HFFc6 (cell line): ENCODE results near the gene SLC26A6. TPM values are rescaled to one million over a fixed set of nuclear protein-coding genes. Genes with fewer than 3 reads are reported as not detected.

Experiments
- DNase-seq: peaks from one replicate; pipeline ENCODE4 v3.0.0-alpha.2; 2018
- H3K27ac Mint-ChIP-seq: 2 replicates; pipeline ENCODE4 v1.8.0; 2020; ENCODE audit warnings: mild to moderate bottlenecking, mixed read lengths
- H3K27me3 Mint-ChIP-seq: 2 replicates; pipeline ENCODE4 v1.8.0; 2021; ENCODE audit warnings: mild to moderate bottlenecking, moderate library complexity, mixed read lengths; ENCODE audit not compliant: insufficient read depth
- H3K36me3 Mint-ChIP-seq: 2 replicates; pipeline ENCODE4 v1.8.0; 2021; ENCODE audit warnings: low read depth, mixed read lengths
- H3K4me1 Mint-ChIP-seq: 2 replicates; pipeline ENCODE4 v1.8.0; 2020; ENCODE audit warnings: low read depth, mixed read lengths
- H3K4me3 Mint-ChIP-seq: 2 replicates; pipeline ENCODE4 v1.8.0; 2020; ENCODE audit warnings: mild to moderate bottlenecking, moderate library complexity, mixed read lengths
- H3K9me3 Mint-ChIP-seq: 2 replicates; pipeline ENCODE4 v1.8.0; 2020; ENCODE audit warnings: mild to moderate bottlenecking, mixed read lengths
- CTCF ChIP-seq: fragments of 200-600 bp; sonication (generic); IDR thresholded peaks from 2 replicates; pipeline ENCODE4 v1.5.0; 2021; ENCODE audit warnings: antibody characterized with exemption, mild to moderate bottlenecking
- total RNA-seq, 6 experiments: library from RNA; stranded (reverse); fragmentation: NEBNext Ultra II Directional; extraction: Animal tissue kit (Norgen Biotek cat#: 25700); gene quantifications; 2 replicates in 1 of 6; 3 replicates in 5 of 6; pipeline ENCODE4 v1.2.3, GENCODE V29; 2021

The SLC26A6 gene
- total RNA-seq, 6 experiments from 2014 or later, result 15.1 to 19.6 (median 17.5) TPM

GRCh38 chr3:48650723-48651122 lies 15.5 kb upstream of the SLC26A6 start:
- Mint-ChIP-seq H3K4me1 (no peaks in the 10 kb centered on the region), H3K27ac (no peak overlapping the region), H3K4me3 (no peak overlapping the region), H3K9me3 (no peaks in the 10 kb centered on the region), H3K27me3 (peaks cover 4% of the 10 kb centered on the region), H3K36me3 (no peaks in the 10 kb centered on the region)
- DNase-seq, result no peak
- TF ChIP-seq CTCF, result no peak

DNA sequence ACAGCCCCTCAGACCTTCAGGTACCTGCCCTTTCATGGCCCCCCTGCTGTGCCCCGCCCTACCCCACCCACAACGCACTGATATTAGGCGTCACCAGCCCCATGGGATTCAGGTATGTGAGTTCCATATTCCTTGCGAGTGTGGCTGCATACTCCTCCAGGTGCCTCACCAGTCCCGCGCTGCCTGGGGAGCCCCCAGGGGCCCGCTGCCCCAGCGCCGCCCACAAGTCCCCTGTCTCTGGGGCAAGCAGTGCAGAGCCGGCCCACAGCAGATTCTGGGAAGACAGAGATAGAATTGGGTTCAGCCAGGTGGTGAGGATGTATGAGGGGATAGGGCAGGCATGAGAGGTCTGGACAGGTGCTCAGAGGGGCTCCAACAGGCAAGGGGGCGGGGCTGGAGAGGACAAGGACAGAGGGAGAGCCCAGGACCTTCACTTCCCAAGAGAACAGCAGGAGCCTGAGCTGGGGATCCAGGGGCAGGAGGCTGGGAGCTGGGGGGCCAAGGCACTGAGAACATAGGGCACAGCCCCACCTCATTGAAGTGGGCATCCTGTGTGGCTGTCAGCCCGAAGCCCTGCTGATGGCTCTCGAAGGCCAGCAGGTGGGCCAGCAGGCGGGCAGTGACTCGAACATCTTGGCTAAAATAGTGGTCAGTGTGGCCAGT lies 13.1 kb upstream of the SLC26A6 start:
- TF ChIP-seq CTCF, result no peak
- Mint-ChIP-seq H3K36me3 (no peaks in the 10 kb centered on the region), H3K4me1 (no peaks in the 10 kb centered on the region), H3K27ac (no peak overlapping the region), H3K9me3 (no peaks in the 10 kb centered on the region), H3K27me3 (peaks cover 7% of the 10 kb centered on the region), H3K4me3 (no peak overlapping the region)
- no peak for DNase-seq

GRCh38 chr3:48647714-48648113 lies 12.5 kb upstream of the SLC26A6 start:
- peaks cover 8% of the 10 kb centered on the region for H3K27me3 Mint-ChIP-seq
- TF ChIP-seq CTCF, result no peak
- no peak for DNase-seq

DNA sequence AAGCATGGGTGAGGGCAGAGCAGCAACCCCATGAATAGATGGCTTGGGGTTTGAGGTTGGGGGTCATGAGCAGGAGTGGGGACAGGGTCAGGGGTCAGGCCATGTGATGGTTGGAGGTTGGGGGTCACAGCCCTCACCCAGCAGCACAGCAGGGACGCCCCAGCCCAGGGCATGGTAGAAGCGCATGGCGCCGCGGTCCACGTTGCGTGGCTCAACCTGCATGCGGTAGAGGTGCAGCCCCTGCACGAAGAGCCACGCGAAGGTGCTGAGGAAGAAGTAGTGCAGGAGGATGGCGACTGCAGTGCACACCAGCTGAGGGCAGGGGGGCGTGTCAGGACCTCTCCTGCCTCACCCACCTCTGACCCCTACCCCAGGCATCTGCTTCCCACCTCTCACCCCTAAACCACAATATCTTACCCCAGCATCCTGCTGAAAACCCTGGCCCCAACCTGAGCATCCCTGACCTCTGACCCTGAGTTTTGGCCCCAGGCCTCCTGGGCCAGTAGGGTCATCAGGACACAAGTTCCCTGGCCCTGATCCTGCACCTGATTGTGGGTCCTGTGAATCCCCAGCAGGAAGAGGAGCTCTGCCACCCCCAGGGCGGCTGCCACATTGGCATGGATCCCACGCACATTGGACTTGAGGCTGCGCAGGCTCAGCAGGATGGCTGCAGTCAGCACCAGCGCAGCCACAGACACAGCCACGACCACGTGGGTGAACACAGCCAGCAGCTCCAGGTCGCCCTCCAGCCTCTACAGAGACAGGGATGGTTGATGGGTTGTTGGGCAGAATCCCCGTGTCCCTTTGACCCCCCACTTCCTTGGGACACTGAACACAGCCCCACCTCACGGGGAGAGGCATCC lies 9.9 kb upstream of the SLC26A6 start:
- TF ChIP-seq CTCF, result no peak
- Mint-ChIP-seq H3K27me3 (peaks cover 8% of the 10 kb centered on the region), H3K9me3 (no peaks in the 10 kb centered on the region), H3K4me1 (no peaks in the 10 kb centered on the region), H3K36me3 (no peaks in the 10 kb centered on the region), H3K4me3 (no peak overlapping the region), H3K27ac (no peak overlapping the region)
- DNase-seq, result no peak

More at GRCh38 chr3:48647714-48648113, 12.5 kb upstream of the SLC26A6 start:
- Mint-ChIP-seq H3K27ac (no peak overlapping the region), H3K4me3 (no peak overlapping the region), H3K4me1 (no peaks in the 10 kb centered on the region), H3K9me3 (no peaks in the 10 kb centered on the region), H3K36me3 (no peaks in the 10 kb centered on the region)

GRCh38 chr3:48642605-48643004 lies 7.3 kb upstream of the SLC26A6 start:
- DNase-seq, result no peak
- Mint-ChIP-seq H3K27me3 (peaks cover 8% of the 10 kb centered on the region), H3K4me3 (no peak overlapping the region), H3K36me3 (no peaks in the 10 kb centered on the region), H3K4me1 (no peaks in the 10 kb centered on the region), H3K27ac (no peak overlapping the region), H3K9me3 (no peaks in the 10 kb centered on the region)
- no peak for TF ChIP-seq CTCF
